HG03457 (cell line): ENCODE measurements around the gene AGO3.

ENCODE experiments used
- ATAC-seq: cut with Tn5 transposase; IDR thresholded peaks from one replicate; pipeline ENCODE4 v1.9.1; 2021; ENCODE audit warnings: moderate number of reproducible peaks; ENCODE audit not compliant: unreplicated experiment

Gene AGO3

GRCh38 chr1:36094621-36095061 lies 163.7 kb downstream of the AGO3 start:
- ATAC-seq, result no peak

- ATAC-seq, result no peak
Measured at GRCh38 chr1:36095760-36096405, 165.0 kb downstream of the AGO3 start.

GRCh38 chr1:36096500-36097432 lies 165.9 kb downstream of the AGO3 start:
- ATAC-seq, result no peak

- no peak for ATAC-seq
Measured at GRCh38 chr1:36097693-36098585, 167.0 kb downstream of the AGO3 start.

- no peak for ATAC-seq
Measured at GRCh38 chr1:36098650-36099365, 167.9 kb downstream of the AGO3 start.

GRCh38 chr1:36099681-36100341 lies 168.9 kb downstream of the AGO3 start:
- ATAC-seq, result no peak

- no peak for ATAC-seq
Measured at GRCh38 chr1:36100376-36100775, 169.5 kb downstream of the AGO3 start.

- no peak for ATAC-seq
Measured at GRCh38 chr1:36101546-36101945, 170.6 kb downstream of the AGO3 start.

- ATAC-seq, result no peak
Measured at GRCh38 chr1:36106269-36106668, 175.4 kb downstream of the AGO3 start.

- ATAC-seq, result no peak
Measured at GRCh38 chr1:36107394-36107793, 176.5 kb downstream of the AGO3 start.

GRCh38 chr1:36108314-36108713 lies 177.4 kb downstream of the AGO3 start:
- no peak for ATAC-seq

- ATAC-seq, result no peak
Measured at GRCh38 chr1:36109041-36109679, 178.3 kb downstream of the AGO3 start.

- ATAC-seq, result no peak
Measured at GRCh38 chr1:36111151-36111550, 180.2 kb downstream of the AGO3 start.

- ATAC-seq, result no peak
Measured at GRCh38 chr1:36112823-36113222, 181.9 kb downstream of the AGO3 start.

GRCh38 chr1:36114371-36114770 lies 183.5 kb downstream of the AGO3 start:
- ATAC-seq, result no peak

- ATAC-seq, result no peak
Measured at GRCh38 chr1:36115200-36115669, 184.3 kb downstream of the AGO3 start.

GRCh38 chr1:36115931-36116330 lies 185.0 kb downstream of the AGO3 start:
- no peak for ATAC-seq

GRCh38 chr1:36116901-36117300 lies 186.0 kb downstream of the AGO3 start:
- ATAC-seq, result no peak

- no peak for ATAC-seq
Measured at GRCh38 chr1:36118447-36119204, 187.7 kb downstream of the AGO3 start.
